Liver (tissue), 9 donors: ENCODE results near the gene ETFA. TPM values are rescaled to one million over a fixed set of nuclear protein-coding genes. Genes with fewer than 3 reads are reported as not detected.
"Not testable (repeated sequence)": the region's sequence is repeated elsewhere in the genome, so short reads cannot be mapped to it uniquely, and the experiment has no call there.

Experiments
- DNase-seq: peaks from one replicate; pipeline ENCODE4 v3.0.0-alpha.2; 2017; ENCODE audit warnings: low spot score
- H3K27ac ChIP-seq, 2 donors: one replicate each; pipeline ENCODE4 v1.7.0; 2013; ENCODE audit warnings: inconsistent platforms in 2 of 2, low read length in 2 of 2, control low read depth in 1 of 2, low read depth in 1 of 2, mild to moderate bottlenecking in 1 of 2
- H3K27me3 ChIP-seq, 4 donors: one replicate each; pipeline versions ENCODE4 v1.6.1 to v1.7.0; 2013; ENCODE audit warnings: low read length in 3 of 4, inconsistent platforms in 1 of 4, mild to moderate bottlenecking in 1 of 4, moderate library complexity in 1 of 4; ENCODE audit not compliant: control insufficient read depth in 4 of 4, insufficient read depth in 4 of 4
- H3K36me3 ChIP-seq, 4 donors: one replicate each; pipeline versions ENCODE4 v1.6.1 to v1.7.0; 2013; ENCODE audit warnings: low read length in 3 of 4, mild to moderate bottlenecking in 3 of 4, low read depth in 1 of 4, moderate library complexity in 1 of 4; ENCODE audit not compliant: control insufficient read depth in 4 of 4, insufficient read depth in 3 of 4
- H3K4me1 ChIP-seq, 4 donors: one replicate each; pipeline versions ENCODE4 v1.6.1 to v1.7.0; 2013; ENCODE audit warnings: low read length in 3 of 4, mild to moderate bottlenecking in 3 of 4, moderate library complexity in 1 of 4; ENCODE audit not compliant: control insufficient read depth in 4 of 4, insufficient read depth in 4 of 4
- H3K4me3 ChIP-seq, 3 donors: one replicate each; pipeline versions ENCODE4 v1.6.1 to v1.7.0; 2013; ENCODE audit warnings: low read length in 3 of 3, control low read depth in 1 of 3, low read depth in 1 of 3, mild to moderate bottlenecking in 1 of 3
- H3K9ac ChIP-seq, 2 donors: one replicate each; pipeline ENCODE4 v1.7.0; 2013; ENCODE audit warnings: low read length in 2 of 2, mild to moderate bottlenecking in 2 of 2, moderate library complexity in 2 of 2, control low read depth in 1 of 2, low read depth in 1 of 2
- H3K9me3 ChIP-seq, 4 donors: one replicate each; pipeline versions ENCODE4 v1.6.1 to v1.7.0; 2013; ENCODE audit warnings: low read length in 3 of 4; ENCODE audit not compliant: control insufficient read depth in 4 of 4
- EGR1 ChIP-seq, 2 donors: IDR thresholded peaks; 2 replicates each; pipeline ENCODE4 v1.6.1; 2016 to 2018; ENCODE audit warnings: antibody characterized with exemption in 2 of 2, low read depth in 2 of 2
- FOXA1 ChIP-seq: IDR thresholded peaks from 2 replicates; pipeline ENCODE4 v1.6.1; 2016; ENCODE audit warnings: antibody characterized with exemption
- FOXA2 ChIP-seq: IDR thresholded peaks from 2 replicates; pipeline ENCODE4 v1.6.1; 2016; ENCODE audit warnings: antibody characterized with exemption
- GABPA ChIP-seq, 2 donors: IDR thresholded peaks in 1 of 2; conservative IDR thresholded peaks in 1 of 2; 2 replicates each; pipeline ENCODE4 v1.6.1; 2016; ENCODE audit warnings: antibody characterized with exemption in 2 of 2, mild to moderate bottlenecking in 1 of 2, moderate library complexity in 1 of 2
- HNF4A ChIP-seq, 2 donors: conservative IDR thresholded peaks; 2 replicates each; pipeline ENCODE4 v1.6.1; 2016; ENCODE audit warnings: antibody characterized with exemption in 2 of 2, mild to moderate bottlenecking in 2 of 2
- HNF4G ChIP-seq: IDR thresholded peaks from 2 replicates; pipeline ENCODE4 v1.6.1; 2016; ENCODE audit warnings: antibody characterized with exemption
- JUND ChIP-seq, 2 donors: IDR thresholded peaks; 2 replicates each; pipeline ENCODE4 v1.6.1; 2016; ENCODE audit warnings: antibody characterized with exemption in 2 of 2
- NR2F2 ChIP-seq: IDR thresholded peaks from 2 replicates; pipeline ENCODE4 v1.6.1; 2016; ENCODE audit warnings: antibody characterized with exemption
- RAD21 ChIP-seq, 2 donors: IDR thresholded peaks; 2 replicates each; pipeline ENCODE4 v1.6.1; 2016; ENCODE audit warnings: antibody characterized with exemption in 2 of 2, mild to moderate bottlenecking in 2 of 2
- RXRA ChIP-seq, 2 donors: IDR thresholded peaks; 2 replicates each; pipeline ENCODE4 v1.6.1; 2017 to 2018; ENCODE audit warnings: antibody characterized with exemption in 2 of 2, mild to moderate bottlenecking in 1 of 2
- SP1 ChIP-seq: IDR thresholded peaks from 2 replicates; pipeline ENCODE4 v1.6.1; 2018; ENCODE audit warnings: antibody characterized with exemption, mild to moderate bottlenecking
- TAF1 ChIP-seq: conservative IDR thresholded peaks from 2 replicates; pipeline ENCODE4 v1.6.1; 2016; ENCODE audit warnings: antibody characterized with exemption, mild to moderate bottlenecking
- YY1 ChIP-seq: IDR thresholded peaks from 2 replicates; pipeline ENCODE4 v1.6.1; 2016; ENCODE audit warnings: antibody characterized with exemption, mild to moderate bottlenecking
- WGBS: extraction: QIAGEN DNeasy Blood & Tissue Kit; methylation state at CpG from one replicate; pipeline ENCODE4 v1.1.7; 2013; 5-methylcytosine and 5-hydroxymethylcytosine counted together
- polyA plus RNA-seq, 2 donors: library from polyadenylated mRNA; stranded (reverse) in 1 of 2; unstranded in 1 of 2; fragments of 200-250 nt in 1 of 2; fragments of >200 nt in 1 of 2; fragmentation: Nextera tagmentation in 1 of 2; extraction: Ambion mirVana in 1 of 2; gene quantifications; one replicate each; pipeline versions ENCODE4 v1.2.1 to v1.2.3, GENCODE V29; 2013 to 2015
- total RNA-seq, 2 donors: library from RNA; depleted of rRNA; stranded (reverse); fragments of >200 nt; gene quantifications; one replicate each; pipeline ENCODE4 v1.2.3, GENCODE V29; 2014
- TF ChIP-seq, protein P1 (sequence below): IDR thresholded peaks from 2 replicates; pipeline ENCODE4 v1.6.1; 2016; ENCODE audit warnings: antibody characterized with exemption
- TF ChIP-seq, protein P2 (sequence below): IDR thresholded peaks from 2 replicates; pipeline ENCODE4 v1.6.1; 2016; ENCODE audit warnings: antibody characterized with exemption
- TF ChIP-seq, protein P3 (sequence below): fragments of 150-350 bp; IDR thresholded peaks from 2 replicates; pipeline ENCODE4 v1.5.1; 2017; ENCODE audit warnings: improper control_type of control experiment, low read depth, low read length; ENCODE audit not compliant: missing input control
- TF ChIP-seq, protein P4 (sequence below): IDR thresholded peaks from 2 replicates; pipeline ENCODE4 v1.6.1; 2016; ENCODE audit warnings: antibody characterized with exemption
- donor health status: healthy.
- donor health status: healthy.
- donor health status: healthy.
- donor health status: healthy.
- donor health status: healthy.

The ETFA gene
- total and polyA plus RNA-seq, 4 donors = 92.6 to 342 (median 289) TPM

DNA sequence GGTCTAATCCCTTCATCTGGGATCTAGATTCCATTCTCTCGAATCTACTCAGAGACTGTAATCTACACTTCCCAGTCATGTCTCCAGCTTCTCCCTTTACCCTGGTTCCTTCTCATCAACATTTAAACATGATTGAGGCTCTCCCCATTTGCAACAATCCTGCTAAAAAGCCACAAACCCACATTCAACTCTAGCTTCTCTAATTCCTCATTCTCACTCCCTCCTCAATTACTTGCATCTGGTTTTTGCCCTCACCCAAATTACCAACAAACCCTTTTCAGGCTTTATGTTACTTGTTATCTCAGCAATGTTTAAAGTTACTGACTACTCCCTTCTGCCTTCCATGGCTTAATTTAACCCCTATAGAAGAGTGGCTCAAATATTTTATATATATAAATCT, 11.5 kb downstream of the ETFA start:
- H3K27ac ChIP-seq = no peak overlapping the region
- DNase-seq = no peak
- no peak overlapping the region for H3K9ac ChIP-seq
- H3K27me3 ChIP-seq = no peaks in the 10 kb centered on the region
- H3K9me3 ChIP-seq = no peaks in the 10 kb centered on the region
- no peaks in the 10 kb centered on the region for H3K36me3 ChIP-seq
- H3K4me3 ChIP-seq = no peak overlapping the region
- WGBS = 77% methylated on average over 1 of the region's 1 CpG
- peaks cover 0 to 3% (median 2%) of the 10 kb centered on the region in 4 donors for H3K4me1 ChIP-seq
- TF ChIP-seq, protein P1, sequence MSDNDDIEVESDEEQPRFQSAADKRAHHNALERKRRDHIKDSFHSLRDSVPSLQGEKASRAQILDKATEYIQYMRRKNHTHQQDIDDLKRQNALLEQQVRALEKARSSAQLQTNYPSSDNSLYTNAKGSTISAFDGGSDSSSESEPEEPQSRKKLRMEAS = no peak
- TF ChIP-seq NR2F2 = no peak
- TF ChIP-seq FOXA2 = no peak
- TF ChIP-seq SP1 = no peak
- TF ChIP-seq RXRA (IDR thresholded peaks at IDR 0.05) = no peak
- TF ChIP-seq JUND (IDR thresholded peaks at IDR 0.05) = no peak
- no peak for TF ChIP-seq YY1
- no peak for TF ChIP-seq HNF4G
- TF ChIP-seq TAF1 = no peak
- no peak for TF ChIP-seq HNF4A (conservative IDR thresholded peaks at IDR 0.05)

DNA sequence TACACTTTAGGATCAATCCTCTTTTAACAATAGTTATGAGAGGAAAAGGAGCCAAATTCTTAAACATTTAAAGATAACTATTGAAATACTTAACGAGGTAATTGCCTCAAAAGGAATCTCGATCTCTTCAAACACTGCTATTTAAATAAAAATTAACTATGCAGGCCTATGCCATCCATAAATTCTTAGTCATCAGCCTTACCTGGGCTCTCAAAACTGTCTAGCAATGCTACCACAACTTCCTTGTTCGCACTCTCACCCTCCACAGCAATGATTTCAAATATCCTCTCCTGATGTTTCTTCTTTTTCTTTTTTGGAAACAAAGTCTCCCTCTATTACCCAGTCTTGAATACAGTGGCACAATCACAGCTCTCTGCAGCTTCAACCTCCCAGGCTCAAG, 12.3 kb downstream of the ETFA start:
- Histone ChIP-seq H3K27ac (no peak overlapping the region), H3K9me3 (no peaks in the 10 kb centered on the region), H3K4me1 (peaks cover 0 to 3% (median 2%) of the 10 kb centered on the region in 4 donors), H3K36me3 (no peaks in the 10 kb centered on the region), H3K9ac (no peak overlapping the region), H3K27me3 (no peaks in the 10 kb centered on the region), H3K4me3 (no peak overlapping the region)
- TF ChIP-seq FOXA2 (no peak), FOXA1 (no peak), TAF1 (no peak), JUND (IDR thresholded peaks at IDR 0.05) (no peak), HNF4A (conservative IDR thresholded peaks at IDR 0.05) (no peak), YY1 (no peak), GABPA (IDR thresholded peaks at IDR 0.05 in 1 of 2, conservative IDR thresholded peaks at IDR 0.05 in 1 of 2) (no peak)
- TF ChIP-seq, protein P1 = no peak
- no peak for DNase-seq
- 74% methylated on average over 3 of the region's 3 CpGs for WGBS

DNA sequence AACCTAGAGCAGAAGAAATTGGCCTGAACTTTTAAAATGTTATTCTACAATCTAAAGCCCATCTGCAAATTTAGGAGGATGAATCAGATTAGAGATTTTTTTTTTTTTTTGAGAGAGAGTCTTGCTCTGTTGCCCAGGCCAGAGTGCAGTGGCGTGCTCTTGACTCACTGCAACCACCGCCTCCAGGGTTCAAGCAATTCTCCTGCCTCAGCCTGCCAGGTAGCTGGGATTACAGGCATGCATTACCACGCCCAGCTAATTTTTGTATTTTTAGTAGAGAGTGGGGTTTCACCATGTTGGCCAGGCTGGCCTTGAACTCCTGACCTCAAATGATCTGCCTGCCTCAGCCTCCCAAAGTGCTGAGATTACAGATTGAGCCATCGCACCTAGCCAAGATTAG, 13.3 kb downstream of the ETFA start:
- not testable (repeated sequence) for H3K27ac ChIP-seq, H3K9me3 ChIP-seq, H3K9ac ChIP-seq, H3K27me3 ChIP-seq, H3K4me1 ChIP-seq, H3K36me3 ChIP-seq, H3K4me3 ChIP-seq, DNase-seq
- WGBS = 91% methylated on average over 4 of the region's 4 CpGs

DNA sequence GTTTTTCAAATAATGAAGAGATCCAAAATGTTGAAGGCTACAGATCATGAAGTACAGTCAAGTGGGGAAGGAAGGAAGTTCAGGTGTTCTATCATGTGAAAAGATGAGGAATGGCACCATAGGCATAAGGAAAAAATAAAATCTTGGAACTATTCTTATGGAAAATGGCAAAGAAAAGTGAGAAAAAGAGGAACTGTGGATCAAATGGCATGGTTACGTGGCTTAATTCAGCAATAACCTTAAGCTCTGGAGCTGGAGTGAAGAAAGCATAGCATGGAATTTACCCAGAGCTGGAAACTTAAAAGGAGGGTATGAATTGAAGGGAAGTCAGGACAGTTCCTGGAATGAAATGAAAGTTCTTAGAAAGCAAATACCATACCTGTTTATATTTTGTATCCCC, 14.4 kb downstream of the ETFA start:
- H3K27ac ChIP-seq = no peak overlapping the region
- no peak for TF ChIP-seq HNF4A (conservative IDR thresholded peaks at IDR 0.05)
- no peak for TF ChIP-seq FOXA1
- TF ChIP-seq, protein P2, sequence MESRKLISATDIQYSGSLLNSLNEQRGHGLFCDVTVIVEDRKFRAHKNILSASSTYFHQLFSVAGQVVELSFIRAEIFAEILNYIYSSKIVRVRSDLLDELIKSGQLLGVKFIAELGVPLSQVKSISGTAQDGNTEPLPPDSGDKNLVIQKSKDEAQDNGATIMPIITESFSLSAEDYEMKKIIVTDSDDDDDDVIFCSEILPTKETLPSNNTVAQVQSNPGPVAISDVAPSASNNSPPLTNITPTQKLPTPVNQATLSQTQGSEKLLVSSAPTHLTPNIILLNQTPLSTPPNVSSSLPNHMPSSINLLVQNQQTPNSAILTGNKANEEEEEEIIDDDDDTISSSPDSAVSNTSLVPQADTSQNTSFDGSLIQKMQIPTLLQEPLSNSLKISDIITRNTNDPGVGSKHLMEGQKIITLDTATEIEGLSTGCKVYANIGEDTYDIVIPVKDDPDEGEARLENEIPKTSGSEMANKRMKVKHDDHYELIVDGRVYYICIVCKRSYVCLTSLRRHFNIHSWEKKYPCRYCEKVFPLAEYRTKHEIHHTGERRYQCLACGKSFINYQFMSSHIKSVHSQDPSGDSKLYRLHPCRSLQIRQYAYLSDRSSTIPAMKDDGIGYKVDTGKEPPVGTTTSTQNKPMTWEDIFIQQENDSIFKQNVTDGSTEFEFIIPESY = no peak
- TF ChIP-seq, protein P3, sequence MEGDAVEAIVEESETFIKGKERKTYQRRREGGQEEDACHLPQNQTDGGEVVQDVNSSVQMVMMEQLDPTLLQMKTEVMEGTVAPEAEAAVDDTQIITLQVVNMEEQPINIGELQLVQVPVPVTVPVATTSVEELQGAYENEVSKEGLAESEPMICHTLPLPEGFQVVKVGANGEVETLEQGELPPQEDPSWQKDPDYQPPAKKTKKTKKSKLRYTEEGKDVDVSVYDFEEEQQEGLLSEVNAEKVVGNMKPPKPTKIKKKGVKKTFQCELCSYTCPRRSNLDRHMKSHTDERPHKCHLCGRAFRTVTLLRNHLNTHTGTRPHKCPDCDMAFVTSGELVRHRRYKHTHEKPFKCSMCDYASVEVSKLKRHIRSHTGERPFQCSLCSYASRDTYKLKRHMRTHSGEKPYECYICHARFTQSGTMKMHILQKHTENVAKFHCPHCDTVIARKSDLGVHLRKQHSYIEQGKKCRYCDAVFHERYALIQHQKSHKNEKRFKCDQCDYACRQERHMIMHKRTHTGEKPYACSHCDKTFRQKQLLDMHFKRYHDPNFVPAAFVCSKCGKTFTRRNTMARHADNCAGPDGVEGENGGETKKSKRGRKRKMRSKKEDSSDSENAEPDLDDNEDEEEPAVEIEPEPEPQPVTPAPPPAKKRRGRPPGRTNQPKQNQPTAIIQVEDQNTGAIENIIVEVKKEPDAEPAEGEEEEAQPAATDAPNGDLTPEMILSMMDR = no peak
- no peak for TF ChIP-seq SP1
- no peak for TF ChIP-seq TAF1
- TF ChIP-seq, protein P4, sequence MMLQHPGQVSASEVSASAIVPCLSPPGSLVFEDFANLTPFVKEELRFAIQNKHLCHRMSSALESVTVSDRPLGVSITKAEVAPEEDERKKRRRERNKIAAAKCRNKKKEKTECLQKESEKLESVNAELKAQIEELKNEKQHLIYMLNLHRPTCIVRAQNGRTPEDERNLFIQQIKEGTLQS = no peak
- TF ChIP-seq HNF4G = no peak
- TF ChIP-seq EGR1 (IDR thresholded peaks at IDR 0.05; ENCODE audit: low read depth in 2 of 2) = no peak
- TF ChIP-seq RXRA (IDR thresholded peaks at IDR 0.05) = no peak
- no peak for TF ChIP-seq JUND (IDR thresholded peaks at IDR 0.05)
- no peak for TF ChIP-seq NR2F2
- TF ChIP-seq, protein P1 = no peak
- TF ChIP-seq GABPA (IDR thresholded peaks at IDR 0.05 in 1 of 2, conservative IDR thresholded peaks at IDR 0.05 in 1 of 2) = no peak
- TF ChIP-seq RAD21 (IDR thresholded peaks at IDR 0.05) = no peak
- TF ChIP-seq YY1 = no peak
- 97% methylated on average over 1 of the region's 1 CpG for WGBS

More for the DNA sequence above, 14.4 kb downstream of the ETFA start:
- H3K36me3 ChIP-seq = no peaks in the 10 kb centered on the region
- peaks cover 0 to 3% (median 2%) of the 10 kb centered on the region in 4 donors for H3K4me1 ChIP-seq
- H3K27me3 ChIP-seq = no peaks in the 10 kb centered on the region
- no peak overlapping the region for H3K9ac ChIP-seq
- DNase-seq = no peak
- H3K9me3 ChIP-seq = no peaks in the 10 kb centered on the region
- no peak overlapping the region for H3K4me3 ChIP-seq
